ENCODE data around the gene STRN4. TPM values are rescaled to one million over a fixed set of nuclear protein-coding genes. Genes with fewer than 3 reads are reported as not detected.
"Not testable (repeated sequence)": the region's sequence is repeated elsewhere in the genome, so short reads cannot be mapped to it uniquely, and the experiment has no call there.

The STRN4 gene
- total RNA-seq, 4 donors from 2014 or later, result 54.1 to 73.4 (median 67.7) TPM

DNA sequence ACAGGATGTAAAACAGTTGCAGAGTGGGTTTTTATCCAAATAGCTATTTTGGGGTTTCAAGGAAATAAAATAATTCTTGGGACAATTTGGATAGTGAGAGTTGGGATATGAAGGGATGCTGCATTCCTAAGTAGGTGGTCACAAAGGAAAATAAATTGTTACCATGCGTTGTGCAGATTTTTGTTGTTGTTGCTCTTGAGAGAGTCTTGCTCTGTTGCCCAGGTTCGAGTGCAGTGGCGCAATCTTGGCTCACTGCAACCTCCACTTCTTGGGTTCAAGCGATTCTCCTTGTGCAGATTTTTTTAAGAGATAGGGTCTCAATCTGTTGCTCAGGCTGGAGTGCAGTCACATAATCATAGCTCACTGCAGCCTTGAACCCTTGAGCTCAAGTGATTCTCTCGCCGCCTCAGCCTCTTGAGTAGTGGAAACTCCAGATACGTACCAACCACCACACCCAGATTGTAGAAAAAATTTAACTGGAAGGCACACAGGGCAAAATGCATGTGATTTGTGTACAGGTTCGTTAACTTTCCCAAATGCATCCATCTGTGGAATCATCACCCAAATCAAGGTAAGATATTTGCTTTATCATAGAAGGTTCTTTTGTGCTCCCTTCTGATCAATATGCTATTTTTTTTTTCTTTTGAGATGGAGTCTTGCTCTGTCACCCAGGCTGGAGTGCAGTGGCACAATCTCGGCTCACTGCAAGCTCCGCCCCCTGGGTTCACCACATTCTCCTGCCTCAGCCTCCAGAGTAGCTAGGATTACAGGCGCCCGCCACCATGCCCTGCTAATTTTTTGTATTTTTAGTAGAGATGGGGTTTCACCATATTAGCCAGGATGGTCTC, 26.1 kb upstream of the STRN4 start:
- Histone ChIP-seq H3K4me3 (replicated peaks in 1 of 3) (no peak overlapping the region), H3K27me3 (no peaks in the 10 kb centered on the region), H3K4me1 (no peaks in the 10 kb centered on the region), H3K27ac (no peak overlapping the region), H3K36me3 (peaks cover 5 to 6% of the 10 kb centered on the region in 2 donors), H3K9me3 (no peaks in the 10 kb centered on the region)
- 48 to 50% methylated on average over 11 to 12 of the region's 12 CpGs for WGBS, 2 donors
- no peak for TF ChIP-seq POLR2A (IDR thresholded peaks at IDR 0.05)
- TF ChIP-seq, protein P1, sequence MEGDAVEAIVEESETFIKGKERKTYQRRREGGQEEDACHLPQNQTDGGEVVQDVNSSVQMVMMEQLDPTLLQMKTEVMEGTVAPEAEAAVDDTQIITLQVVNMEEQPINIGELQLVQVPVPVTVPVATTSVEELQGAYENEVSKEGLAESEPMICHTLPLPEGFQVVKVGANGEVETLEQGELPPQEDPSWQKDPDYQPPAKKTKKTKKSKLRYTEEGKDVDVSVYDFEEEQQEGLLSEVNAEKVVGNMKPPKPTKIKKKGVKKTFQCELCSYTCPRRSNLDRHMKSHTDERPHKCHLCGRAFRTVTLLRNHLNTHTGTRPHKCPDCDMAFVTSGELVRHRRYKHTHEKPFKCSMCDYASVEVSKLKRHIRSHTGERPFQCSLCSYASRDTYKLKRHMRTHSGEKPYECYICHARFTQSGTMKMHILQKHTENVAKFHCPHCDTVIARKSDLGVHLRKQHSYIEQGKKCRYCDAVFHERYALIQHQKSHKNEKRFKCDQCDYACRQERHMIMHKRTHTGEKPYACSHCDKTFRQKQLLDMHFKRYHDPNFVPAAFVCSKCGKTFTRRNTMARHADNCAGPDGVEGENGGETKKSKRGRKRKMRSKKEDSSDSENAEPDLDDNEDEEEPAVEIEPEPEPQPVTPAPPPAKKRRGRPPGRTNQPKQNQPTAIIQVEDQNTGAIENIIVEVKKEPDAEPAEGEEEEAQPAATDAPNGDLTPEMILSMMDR (IDR thresholded peaks at IDR 0.05), result no peak
- intact Hi-C loops (cut with DNase I), result no loop called here
- DNase-seq, result no peak

DNA sequence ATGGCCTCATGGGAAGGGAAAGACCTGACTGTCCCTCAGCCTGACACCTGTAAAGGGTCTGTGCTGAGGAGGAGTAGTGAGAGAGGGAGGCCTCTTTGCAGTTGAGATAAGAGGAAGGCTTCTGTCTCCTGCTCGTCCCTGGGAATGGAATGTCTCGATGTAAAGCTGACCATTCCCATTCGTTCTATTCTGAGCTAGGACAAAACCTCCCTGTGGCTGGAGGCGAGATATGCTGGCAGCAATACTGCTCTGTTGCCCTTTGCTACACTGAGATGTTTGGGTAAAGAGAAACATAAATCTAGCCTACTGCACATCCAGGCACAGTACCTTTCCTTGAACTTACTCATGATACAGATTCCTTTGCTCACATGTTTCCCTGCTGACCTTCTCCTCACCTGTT, 22.5 kb upstream of the STRN4 start:
- 54 to 58% methylated on average over 4 of the region's 4 CpGs for WGBS, 2 donors
- H3K4me3 ChIP-seq (replicated peaks in 1 of 3); DNase-seq; H3K27me3 ChIP-seq; intact Hi-C loops (cut with DNase I); H3K9me3 ChIP-seq; H3K27ac ChIP-seq; H3K36me3 ChIP-seq; H3K4me1 ChIP-seq: not testable (repeated sequence)

DNA sequence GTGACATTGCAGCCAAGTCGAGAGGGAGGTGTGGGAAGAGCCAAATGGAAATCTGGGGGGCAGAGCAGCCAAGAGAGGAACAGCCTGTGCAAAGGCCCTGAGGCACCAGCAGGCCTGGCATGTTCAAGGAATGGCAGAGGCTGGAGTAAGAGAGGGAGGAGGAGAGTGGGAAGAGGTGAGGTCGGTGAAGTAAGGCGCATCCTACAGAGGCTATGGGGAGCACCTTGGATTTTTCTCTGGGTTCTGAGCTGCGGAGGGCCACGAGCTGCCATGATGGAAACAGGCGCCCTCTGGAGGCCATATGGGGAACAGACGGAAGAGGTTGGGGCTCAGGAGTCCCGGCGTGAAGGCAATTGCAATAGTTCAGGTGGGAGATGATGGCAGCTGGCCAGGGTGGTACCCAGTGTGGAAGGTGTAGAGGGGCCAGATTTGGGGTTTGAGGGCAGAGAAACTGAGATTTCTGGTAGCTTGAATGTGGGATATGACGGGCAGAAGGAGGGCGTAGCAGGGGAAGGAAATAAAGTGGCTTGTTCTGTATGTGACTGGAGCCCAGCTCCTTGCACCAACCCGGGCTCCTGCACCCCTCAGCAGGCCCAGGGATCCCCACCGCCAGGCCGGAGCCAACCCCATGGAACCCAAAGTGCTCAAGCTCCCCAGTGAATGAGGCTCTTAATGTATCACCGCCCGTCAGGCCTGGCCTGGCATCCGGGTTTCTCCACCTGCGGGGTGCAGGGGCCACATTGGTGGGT, 20.5 kb upstream of the STRN4 start:
- no peak overlapping the region for H3K27ac ChIP-seq
- 57 to 60% methylated on average over 18 of the region's 18 CpGs for WGBS, 2 donors
- no peak for TF ChIP-seq POLR2A (IDR thresholded peaks at IDR 0.05)
- TF ChIP-seq, protein P1 (IDR thresholded peaks at IDR 0.05), result peak in 5 of 6 experiments; percentile 24 to 70 (median 46)

DNA sequence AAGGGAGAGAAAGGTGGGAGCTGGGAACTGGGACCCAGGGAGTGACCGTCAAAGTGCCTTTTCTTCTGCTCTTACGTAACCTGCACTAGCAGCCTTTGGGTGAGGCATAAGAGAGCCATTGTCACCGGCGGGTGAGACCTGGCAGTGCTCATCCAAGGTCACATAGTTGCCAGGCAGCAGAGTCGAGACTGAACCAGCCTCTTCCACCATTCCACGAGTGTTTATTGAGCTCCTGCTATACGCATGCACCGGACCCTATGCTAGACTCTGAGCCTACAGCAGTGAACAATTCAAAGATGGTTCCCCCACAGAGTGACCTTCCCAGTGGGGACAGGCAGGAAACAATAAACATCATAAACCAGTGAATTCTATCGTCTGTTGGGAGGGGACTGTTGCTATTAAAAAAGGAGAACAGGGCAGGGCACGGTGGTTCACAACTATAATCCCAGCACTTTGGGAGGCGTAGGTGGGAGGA, 18.6 kb upstream of the STRN4 start:
- DNase-seq, result no peak
- no peaks in the 10 kb centered on the region for H3K4me1 ChIP-seq
- H3K36me3 ChIP-seq, result no peaks in the 10 kb centered on the region
- H3K27me3 ChIP-seq, result no peaks in the 10 kb centered on the region
- no peak for TF ChIP-seq POLR2A (IDR thresholded peaks at IDR 0.05)
- TF ChIP-seq, protein P1 (IDR thresholded peaks at IDR 0.05), result no peak
- H3K4me3 ChIP-seq (replicated peaks in 1 of 3), result no peak overlapping the region
- H3K27ac ChIP-seq, result no peak overlapping the region
- intact Hi-C loops (cut with DNase I), result no loop called here
- 56 to 83% methylated on average over 11 of the region's 11 CpGs for WGBS, 2 donors
- no peaks in the 10 kb centered on the region for H3K9me3 ChIP-seq

More for the DNA sequence above, 20.5 kb upstream of the STRN4 start:
- intact Hi-C loops (cut with DNase I), result no loop called here
- Histone ChIP-seq H3K4me1 (no peaks in the 10 kb centered on the region), H3K9me3 (no peaks in the 10 kb centered on the region), H3K27me3 (no peaks in the 10 kb centered on the region), H3K36me3 (no peaks in the 10 kb centered on the region), H3K4me3 (replicated peaks in 1 of 3) (no peak overlapping the region)
- peak; percentile 23 to 36 for DNase-seq

DNA sequence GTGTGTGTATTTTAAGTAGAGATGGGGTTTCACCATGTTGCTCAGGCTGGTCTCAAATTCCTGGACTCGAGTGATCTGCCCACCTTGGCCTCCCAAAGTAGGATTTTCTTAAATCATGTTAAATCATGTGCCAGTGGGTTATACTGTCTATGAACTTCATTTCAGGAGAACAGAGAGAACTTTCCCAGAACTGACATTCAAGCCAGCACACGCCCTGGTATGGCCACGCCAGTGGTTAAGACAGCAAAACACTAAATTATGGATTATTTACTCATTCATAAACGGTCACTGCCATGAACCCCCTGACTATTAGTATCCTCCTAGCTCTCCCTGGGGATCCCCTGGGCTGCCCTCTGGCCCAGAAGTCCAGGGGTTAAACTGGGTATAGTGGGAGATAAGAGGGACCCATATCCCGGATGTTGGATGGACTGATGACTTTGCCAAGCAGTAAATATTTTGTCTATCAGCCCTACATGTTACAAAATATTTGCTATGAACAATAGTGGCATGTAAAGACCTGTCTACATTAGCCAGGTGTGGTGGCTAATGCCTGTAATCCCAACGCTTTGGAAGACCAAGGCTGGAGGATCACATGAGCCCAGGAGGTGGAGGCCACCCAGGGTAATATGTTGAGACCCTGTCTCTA, 16.1 kb upstream of the STRN4 start:
- intact Hi-C loops (cut with DNase I), result no loop called here
- Histone ChIP-seq H3K27ac (no peak overlapping the region), H3K4me1 (peaks cover 0 to 4% of the 10 kb centered on the region in 2 donors), H3K27me3 (no peaks in the 10 kb centered on the region), H3K4me3 (replicated peaks in 1 of 3) (no peak overlapping the region), H3K36me3 (no peaks in the 10 kb centered on the region), H3K9me3 (no peaks in the 10 kb centered on the region)
- TF ChIP-seq, protein P1 (IDR thresholded peaks at IDR 0.05), result no peak
- no peak for TF ChIP-seq POLR2A (IDR thresholded peaks at IDR 0.05)
- WGBS, 2 donors, result 87 to 93% methylated on average over 6 of the region's 6 CpGs
- DNase-seq, result no peak
